HG03196 (cell line): Measurements from ENCODE around the gene PDZD7.
"Not testable (repeated sequence)": the region's sequence is repeated elsewhere in the genome, so short reads cannot be mapped to it uniquely, and the experiment has no call there.

Experiments
- ATAC-seq: cut with Tn5 transposase; IDR thresholded peaks from one replicate; pipeline ENCODE4 v1.9.1; 2021; ENCODE audit not compliant: unreplicated experiment

Gene PDZD7

DNA sequence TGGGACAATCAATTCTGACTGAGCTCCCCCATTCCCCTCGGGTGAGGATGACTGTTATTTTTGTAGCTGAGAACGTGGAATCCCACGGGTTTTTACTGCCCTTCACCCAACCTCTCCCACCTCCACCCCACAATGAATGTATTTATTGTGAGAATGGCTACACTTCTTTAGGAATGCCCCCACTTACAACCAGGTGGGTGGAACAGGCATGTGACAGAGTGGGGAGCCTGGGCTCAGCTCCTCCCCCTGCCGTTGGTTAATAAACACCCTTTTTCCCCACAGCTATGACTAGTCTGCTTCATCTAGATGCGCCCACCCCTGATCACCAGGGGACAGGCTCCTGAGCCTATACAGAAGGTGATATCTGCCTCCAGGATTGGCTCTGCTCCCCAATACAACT lies 45.6 kb downstream of the PDZD7 start:
- ATAC-seq, result no peak

DNA sequence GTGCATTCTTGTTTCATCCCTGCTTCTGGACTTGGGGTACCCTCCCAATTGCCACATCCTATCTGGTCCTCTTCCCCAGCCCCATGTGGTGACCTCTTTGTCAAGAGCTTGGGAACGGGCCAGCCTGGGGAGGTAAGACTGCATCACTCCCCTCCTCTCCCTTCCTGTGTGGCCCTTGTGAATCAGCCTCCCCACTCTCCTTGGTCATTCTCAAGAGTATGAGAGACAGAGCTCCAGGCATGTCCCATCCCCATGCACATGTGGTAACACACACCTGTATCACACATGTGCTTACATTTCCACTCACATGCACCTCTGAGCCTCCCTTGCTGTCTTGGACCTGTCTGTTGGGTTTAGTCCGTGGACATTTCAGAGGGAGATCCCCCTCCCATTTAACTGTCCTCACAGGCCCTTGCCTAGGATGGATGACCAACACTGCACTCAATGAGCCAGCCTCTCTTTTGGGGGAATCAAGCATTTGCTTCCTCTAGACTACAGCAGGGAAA lies 46.2 kb downstream of the PDZD7 start:
- no peak for ATAC-seq

DNA sequence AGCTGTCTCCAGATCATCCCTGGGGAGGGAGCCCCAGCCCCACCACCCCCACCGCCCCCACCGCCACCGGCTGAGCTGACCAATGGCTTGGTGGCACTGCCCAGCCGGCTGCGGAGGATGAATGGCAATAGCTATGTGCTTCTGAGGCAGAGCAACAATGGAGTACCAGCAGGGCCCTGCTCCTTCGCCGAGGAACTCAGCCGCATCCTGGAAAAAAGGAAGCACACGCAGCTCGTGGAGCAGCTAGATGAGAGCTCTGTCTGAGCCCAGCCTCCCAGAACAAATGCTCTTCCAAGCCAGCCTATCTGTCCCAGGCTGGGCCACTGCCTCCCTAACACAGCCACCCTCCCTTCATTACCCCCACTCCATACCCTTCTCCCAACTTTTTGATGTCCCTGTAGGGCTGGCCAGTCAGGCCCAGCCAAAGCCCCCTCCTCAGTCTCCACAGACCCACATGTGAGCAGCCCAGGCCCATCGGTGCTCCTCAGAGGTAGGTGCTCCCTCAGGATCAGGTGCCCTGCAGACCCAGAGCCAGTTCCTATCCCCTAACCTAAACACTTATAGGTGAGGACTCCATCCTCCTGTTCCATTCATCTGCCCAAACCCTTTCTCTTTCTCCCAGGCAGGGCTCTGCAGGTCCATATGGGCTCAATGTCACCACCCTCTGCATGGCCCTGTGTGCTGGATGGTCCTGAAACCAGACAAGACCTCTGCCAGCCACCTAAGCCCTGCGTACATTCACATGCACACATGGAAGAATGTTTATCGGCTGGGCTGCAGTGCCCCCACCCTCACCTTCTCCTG lies 46.9 kb downstream of the PDZD7 start:
- no peak for ATAC-seq

DNA sequence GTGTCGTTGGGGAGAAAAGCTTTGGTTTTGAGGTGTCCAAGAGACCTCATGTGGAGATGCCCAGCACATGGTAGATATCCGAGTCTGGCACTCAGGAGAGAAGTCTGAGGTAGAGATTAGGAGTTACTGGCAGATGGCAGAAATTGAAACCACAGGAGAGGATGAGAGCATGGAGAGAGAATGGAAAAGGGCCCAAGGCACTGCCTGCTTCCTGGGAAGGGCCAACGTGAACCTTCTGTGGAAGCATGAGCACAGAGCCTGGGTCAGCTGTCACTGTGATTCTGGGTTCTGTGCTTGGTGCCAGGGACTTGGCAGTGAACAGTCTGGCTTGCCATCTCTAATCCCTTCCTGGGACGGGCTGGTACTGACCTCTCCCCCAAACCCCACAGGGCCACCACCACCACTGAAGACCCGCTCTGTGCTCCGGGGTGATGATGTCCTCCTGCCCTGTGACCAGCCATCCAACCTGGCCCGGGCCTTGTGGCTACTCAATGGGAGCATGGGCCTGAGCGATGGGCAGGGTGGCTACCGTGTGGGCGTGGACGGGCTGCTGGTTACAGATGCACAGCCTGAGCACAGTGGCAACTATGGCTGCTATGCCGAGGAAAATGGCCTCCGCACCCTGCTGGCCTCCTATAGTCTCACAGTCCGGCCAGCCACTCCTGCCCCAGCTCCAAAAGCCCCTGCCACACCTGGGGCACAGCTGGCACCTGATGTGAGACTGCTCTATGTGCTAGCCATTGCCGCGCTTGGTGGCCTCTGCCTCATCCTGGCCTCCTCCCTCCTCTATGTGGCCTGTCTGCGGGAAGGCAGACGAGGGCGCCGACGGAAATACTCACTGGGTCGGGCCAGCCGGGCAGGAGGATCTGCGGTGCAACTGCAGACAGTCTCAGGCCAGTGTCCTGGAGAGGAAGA lies 47.8 kb downstream of the PDZD7 start:
- ATAC-seq, result no peak

DNA sequence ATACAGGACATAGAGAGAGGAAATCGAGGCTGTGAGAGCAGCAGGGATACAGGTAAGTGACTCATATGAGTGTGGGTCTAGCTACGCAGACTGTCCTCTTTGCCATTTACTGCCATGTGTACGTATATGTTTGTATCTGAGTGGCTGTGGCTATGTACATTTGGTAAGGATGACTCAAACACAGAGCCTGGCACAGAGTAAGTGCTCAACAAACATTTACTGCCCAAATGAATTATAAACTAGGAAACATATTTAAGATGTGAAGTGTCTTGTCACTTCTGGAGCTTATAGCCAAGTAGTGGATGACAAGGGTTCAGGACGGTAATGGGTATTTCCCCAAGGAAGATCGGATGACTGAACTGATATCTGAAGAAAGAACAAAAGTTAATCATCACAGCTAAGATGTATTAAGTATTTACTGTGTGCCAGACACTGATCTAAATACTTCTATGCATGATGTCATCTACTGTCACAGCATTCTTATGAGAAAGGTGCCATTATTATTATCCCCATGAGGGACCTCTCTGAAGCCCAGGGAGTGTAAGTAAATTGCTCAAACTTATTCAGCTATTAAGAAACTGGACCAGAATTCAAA lies 49.7 kb downstream of the PDZD7 start:
- no peak for ATAC-seq

DNA sequence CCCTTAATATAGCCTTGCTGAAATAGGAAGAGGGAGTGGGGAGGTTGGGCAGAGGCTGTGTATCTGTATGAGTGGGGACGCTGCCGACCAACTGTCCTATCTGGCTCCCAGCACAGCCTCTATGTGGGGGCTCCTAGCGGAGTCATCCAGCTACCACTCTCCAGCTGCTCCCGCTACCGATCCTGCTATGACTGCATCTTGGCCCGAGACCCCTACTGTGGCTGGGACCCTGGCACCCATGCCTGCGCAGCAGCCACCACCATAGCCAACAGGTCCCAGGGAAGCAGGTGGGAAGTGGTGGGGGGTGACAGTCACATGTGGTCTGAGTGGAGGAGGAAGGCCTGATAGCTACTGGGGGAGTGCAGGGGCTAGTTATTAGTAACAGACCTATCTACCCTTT lies 50.2 kb downstream of the PDZD7 start:
- ATAC-seq, result no peak

DNA sequence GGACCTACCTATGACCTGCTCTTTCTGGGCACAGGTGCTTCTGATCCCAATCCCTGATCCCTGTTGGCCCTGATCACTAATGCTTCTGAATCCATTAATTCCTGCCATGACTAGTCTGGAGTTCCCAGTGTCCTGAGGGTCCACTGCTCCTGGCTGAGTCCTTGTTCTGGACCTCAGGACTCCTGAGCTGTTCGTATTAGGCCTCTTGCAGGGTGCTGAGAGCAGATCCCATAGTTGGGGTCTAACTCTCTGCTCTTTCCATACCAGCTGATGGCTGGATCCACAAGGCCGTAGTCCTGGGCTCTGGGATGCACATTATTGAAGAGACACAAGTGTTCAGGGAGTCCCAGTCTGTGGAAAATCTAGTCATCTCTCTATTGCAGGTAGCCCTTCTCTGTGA lies 50.6 kb downstream of the PDZD7 start:
- no peak for ATAC-seq

DNA sequence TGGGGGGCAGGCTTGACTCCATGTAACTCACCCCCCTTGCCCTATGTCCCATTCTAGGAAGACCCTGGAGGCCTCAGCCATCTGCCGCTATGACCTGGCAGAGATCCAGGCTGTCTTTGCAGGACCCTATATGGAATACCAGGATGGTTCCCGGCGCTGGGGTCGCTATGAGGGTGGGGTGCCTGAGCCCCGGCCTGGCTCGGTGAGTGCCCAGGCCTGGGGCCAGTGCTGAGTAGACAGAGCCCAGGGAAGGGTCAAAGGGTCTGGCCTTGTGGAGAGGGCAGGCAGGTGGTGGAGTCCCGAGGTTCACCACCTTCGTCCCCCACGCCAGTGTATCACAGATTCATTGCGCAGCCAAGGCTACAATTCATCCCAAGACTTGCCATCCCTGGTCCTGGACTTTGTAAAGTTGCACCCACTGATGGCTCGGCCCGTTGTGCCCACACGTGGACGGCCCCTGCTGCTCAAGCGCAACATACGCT lies 51.1 kb downstream of the PDZD7 start:
- ATAC-seq, result no peak

GRCh38 chr10:100978901-100979195 lies 52.1 kb downstream of the PDZD7 start:
- no peak for ATAC-seq

- ATAC-seq, result no peak
Measured at GRCh38 chr10:100978121-100978900, 52.6 kb downstream of the PDZD7 start.

GRCh38 chr10:100977436-100977835 lies 53.5 kb downstream of the PDZD7 start:
- no peak for ATAC-seq

DNA sequence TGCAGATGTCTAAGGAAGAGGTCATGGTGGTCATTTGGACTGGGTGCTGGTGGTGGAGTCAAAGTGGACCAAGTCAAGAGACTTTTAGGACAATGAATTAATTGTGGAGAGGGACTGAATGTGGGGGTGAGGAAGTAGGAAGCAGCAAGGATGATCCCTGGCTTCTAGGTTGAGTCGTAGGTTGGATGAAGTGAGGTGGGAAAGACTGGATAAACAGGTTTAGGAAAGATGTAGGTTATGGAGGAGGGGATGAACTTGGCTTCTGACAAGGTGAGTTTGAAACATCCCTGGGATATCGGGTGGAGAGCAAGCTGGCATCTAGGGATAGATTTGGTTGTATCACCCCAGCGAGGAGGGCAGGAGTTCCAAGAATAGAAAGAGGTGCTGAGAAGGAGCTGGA lies 54.0 kb downstream of the PDZD7 start:
- no peak for ATAC-seq

DNA sequence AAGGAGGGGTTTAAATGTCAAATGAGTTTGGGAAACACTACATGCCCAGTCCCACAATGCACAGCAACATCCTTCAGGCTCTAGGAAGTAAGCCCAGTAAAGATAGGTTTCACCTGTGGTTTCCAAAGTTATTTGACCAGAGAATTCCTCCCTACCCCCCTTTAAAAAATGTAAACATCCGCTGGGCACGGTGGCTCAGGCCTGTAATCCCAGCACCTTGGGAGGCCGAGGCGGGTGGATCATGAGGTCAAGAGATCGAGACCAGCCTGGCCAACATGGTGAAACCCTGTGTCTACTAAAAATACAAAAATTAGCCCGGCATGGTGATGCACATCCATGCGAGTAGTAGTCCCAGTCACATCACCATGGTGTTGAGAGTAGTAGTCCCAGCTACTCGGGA lies 55.5 kb downstream of the PDZD7 start:
- ATAC-seq, result not testable (repeated sequence)

- no peak for ATAC-seq
Measured at GRCh38 chr10:100972904-100973535, 57.9 kb downstream of the PDZD7 start.

GRCh38 chr10:100972115-100972903 lies 58.6 kb downstream of the PDZD7 start:
- ATAC-seq, result no peak

DNA sequence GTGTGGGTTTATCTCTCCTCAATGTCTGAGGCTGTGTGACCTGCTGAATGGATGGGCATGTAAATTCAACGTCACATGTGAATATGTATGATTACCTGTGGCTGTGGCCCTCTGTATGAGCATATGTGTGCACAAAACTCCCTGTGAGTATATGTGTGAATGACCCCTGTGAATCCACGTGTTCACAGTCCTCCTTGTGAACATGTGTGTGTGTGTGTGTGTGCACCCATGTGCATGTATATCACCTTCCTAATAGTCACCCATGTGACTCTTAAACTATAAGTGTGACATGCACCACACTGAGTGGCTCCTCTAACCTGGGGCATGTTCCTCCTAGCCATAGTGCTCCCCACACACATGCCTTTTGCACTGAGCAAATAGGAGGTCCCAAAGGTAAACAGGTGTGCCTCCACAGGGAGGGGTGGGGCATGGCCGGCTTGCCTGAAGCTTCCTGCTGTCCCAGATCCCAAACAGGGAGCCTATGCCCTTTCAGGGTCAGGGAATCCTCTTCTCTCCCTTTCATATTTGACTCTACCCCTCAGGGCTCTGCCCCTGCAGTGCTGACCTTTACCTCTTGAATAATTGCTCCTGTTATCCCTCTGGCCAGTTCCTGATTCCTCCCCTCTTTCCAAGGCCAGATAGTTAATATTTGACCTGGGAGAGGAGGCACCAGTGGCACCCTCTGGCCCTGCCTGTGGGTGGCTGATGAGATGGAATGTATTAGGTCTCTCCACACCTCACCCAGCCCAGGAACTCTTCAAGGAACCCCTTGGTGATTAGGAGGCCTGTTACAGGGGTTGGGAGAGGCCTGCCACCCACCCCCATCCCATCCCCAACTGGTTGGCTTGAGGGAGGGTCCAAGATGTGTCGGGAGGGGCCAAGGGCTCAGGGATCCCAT lies 59.8 kb downstream of the PDZD7 start:
- ATAC-seq, result no peak

DNA sequence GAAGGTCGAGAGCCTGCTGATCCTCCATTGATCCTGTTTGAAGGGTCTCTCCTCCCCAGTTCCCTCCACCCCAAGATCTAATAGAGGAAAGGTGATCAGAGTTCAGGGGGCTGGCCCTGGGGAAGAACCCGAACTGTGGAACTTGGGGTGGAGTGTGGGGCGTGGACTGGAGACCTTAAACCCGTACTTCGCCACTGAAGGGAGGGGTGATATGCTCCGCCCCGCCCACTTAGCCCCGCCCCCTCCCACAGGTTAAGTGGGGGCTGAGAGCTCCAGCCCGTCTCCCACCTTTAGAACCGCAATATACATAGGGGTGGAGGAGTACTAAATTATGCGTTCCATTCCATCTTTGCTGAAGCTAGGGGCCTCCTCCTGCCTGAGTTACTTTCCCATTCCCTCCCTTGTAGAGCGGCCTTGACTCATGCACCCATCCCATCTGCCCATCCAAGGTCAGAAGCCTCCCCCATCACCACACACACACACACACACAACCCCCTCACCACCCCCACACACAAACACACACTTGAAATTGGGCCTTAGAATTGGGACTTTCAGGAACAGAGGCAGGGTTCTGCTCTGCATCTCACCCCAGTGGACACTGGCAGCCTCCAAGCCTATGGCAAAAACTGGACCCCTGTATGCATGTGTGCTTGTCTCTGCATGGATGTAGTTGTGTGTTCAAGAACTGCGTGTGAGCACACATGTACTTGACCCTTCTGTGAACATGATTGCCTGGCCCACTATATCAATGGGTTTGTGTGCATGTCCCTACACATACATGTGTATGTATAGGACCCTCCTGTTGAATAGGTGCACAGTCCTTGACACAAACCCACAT lies 60.6 kb downstream of the PDZD7 start:
- no peak for ATAC-seq
